ENCODE data around the gene TLR2. TPM values are rescaled to one million over a fixed set of nuclear protein-coding genes. Genes with fewer than 3 reads are reported as not detected.

Gene TLR2
- total RNA-seq, 1 experiment from 2014 or later = 0.10 TPM

DNA sequence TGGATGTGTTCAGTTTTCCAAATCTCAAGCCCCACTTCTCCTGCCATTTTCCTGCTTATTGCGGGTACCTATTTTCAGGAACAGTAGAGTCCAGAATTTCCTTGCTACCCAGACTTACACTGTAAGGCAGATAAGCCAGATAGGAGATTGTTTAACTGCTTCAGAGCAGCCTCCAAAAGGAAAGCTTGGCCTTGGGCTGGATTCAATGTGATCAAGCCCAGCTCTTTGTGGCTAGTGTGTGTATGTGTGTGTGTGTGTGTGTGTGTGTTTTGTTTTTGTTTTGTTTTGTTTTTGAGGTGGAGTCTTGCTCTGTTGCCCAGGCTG, 41.7 kb downstream of the TLR2 start:
- no peak for DNase-seq (ENCODE audit: extremely low read depth, low read depth)

DNA sequence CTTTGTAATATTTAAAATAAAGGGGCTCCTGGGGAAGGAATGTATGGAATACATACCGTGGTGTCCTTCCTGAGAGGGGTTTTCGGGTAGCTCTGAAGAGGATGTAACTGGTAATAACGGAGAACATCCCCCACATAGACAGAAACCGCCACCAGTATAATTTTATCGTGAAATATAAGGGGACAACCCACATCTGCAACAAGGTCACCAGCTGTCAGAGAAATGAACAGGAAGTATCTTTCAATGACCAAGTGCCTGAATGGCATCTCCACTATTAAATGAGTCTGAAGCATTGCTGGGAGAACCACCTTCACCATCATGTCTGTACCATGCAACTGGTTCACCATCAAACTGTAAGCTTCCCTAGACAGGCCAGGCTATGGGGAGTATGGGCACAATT, 44.1 kb downstream of the TLR2 start:
- DNase-seq (ENCODE audit: extremely low read depth, low read depth) = no peak

GRCh38 chr4:153728660-153729059, 44.6 kb downstream of the TLR2 start:
- no peak for DNase-seq (ENCODE audit: extremely low read depth, low read depth)

- no peak for DNase-seq (ENCODE audit: extremely low read depth, low read depth)
Observed at GRCh38 chr4:153729895-153730294, 45.8 kb downstream of the TLR2 start.

DNA sequence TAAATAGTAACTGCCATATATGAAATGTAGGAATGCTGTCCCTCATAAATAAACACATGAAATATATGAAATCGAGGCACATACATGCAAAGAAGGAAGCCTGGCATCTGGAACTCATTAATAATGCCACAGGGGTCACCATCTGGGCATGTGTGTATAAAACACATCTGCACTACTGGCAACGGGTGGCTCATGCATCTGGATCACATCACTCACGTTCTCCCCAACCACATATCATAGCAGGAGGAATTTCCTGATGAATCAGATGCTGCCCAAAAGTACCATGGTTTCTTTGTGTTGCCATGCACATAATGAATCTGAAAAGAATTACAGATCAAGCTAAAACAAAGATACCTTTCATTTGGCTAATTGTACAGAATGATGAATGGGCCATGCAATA, 47.2 kb downstream of the TLR2 start:
- DNase-seq (ENCODE audit: extremely low read depth, low read depth) = no peak

GRCh38 chr4:153733751-153734448, 49.8 kb downstream of the TLR2 start:
- DNase-seq (ENCODE audit: extremely low read depth, low read depth) = no peak

DNA sequence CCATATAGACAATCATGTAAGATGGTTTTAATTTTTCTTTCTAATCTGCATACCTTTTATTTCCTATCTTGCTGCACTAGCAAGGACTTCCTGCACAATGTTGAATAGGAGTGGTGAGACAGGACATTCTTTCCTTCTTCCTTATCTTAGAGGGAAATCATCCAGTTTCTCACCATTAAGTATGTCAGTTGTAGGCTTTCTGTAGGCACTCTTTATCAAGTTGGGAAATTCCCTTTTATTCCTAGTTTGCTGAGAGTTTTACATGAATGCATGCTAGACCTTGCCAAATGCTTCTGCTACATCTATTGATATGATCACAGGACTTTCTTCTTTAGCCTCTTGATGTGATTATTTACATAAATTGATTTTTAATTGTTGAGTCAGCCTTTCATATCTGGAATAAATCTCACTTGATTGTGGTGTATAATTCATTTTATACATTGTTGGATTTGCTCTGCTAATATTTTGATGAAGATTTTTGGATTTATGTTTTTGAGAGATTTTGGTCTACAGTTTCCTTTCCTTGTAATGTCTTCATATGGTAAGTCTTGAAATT, 51.9 kb downstream of the TLR2 start:
- no peak for DNase-seq (ENCODE audit: extremely low read depth, low read depth)

GRCh38 chr4:153741541-153741940, 57.5 kb downstream of the TLR2 start:
- no peak for DNase-seq (ENCODE audit: extremely low read depth, low read depth)

DNA sequence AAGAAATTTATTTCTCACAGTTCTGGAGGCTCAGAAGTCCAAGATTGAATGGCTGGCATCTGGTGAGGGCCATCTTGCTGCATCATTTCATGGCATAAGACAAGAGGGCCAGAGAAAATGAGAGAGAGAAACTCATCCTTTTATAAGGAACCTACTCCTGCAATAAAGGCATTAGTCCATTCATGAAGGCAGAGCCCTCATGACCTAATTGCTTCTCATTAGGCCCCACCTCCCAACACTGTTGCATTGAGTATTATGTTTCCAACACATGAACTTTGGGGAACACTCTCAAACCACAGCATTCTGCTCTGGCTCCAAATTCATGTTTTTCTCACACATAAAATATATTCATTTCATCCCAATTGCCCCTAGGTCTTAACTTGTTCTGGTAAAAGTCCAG, 61.6 kb downstream of the TLR2 start:
- DNase-seq (ENCODE audit: extremely low read depth, low read depth) = no peak

DNA sequence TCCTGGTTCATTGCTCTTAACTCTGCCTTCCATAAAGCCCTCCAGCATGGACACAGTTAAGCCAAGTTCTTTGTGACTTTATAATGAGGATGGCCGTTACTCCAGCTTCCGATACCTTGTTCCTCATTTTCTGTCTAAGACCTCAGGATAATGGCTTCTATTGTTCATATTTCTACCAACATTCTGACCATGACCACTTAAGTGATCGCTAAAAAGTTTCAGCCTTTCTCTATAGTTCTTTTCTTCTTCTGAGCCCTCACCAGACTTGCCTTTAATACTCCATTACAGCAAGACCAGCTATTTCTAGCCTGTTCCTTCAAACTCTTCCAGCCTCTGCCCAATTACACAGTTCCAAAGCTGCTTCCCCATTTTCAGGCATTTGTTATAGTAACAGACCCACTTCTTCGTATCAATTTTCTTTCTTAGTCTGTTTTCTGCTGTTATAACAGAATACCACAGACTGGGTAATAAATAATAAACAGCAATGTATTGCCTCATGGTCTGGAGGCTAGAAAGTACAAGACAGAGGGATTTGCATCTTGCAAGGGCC, 63.4 kb downstream of the TLR2 start:
- no peak for DNase-seq (ENCODE audit: extremely low read depth, low read depth)

DNA sequence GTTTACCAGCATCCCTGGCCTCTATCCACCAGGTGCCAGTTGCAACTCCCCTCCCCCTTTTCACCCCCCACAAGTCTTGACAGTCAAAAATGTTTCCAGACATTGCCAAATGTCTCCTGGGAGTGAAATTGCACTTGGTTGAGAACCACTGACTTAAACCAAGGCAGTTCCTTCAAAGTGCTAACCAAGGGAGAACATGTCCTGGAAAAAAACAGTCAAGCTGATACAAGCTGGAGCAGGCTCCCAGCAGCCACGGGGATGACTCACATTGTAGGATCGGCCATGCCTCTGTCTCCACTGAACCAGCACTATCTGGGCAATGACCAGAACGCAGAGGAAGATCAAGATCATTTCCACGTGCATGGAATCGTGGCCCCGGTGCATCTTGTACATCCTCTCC, 64.3 kb downstream of the TLR2 start:
- DNase-seq (ENCODE audit: extremely low read depth, low read depth) = no peak

- peak; percentile 69 for DNase-seq (ENCODE audit: extremely low read depth, low read depth)
Observed at GRCh38 chr4:153750197-153750817, 66.2 kb downstream of the TLR2 start.

DNA sequence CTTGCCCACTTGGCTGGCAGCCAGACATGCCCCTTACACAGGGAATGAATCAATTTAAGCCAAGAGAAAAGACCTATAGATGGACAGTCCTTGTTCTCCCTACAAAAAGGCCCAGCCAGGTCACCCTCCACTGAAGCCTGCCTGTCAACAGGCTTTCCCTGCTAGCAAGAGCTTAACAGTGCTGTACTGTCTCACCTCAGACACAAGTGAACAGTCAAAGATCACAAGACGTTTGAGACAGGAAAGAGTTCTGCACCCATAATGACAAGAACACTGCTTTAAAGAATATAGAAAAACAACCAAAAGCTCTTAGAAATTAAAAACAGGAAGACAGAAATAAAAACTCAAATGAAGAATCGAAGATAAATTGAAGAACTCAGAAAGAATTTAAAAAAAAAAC, 71.1 kb downstream of the TLR2 start:
- DNase-seq (ENCODE audit: extremely low read depth, low read depth) = no peak

Other genes with a start within 250 kb of the TLR2 start
- gene TMEM131L, start 217.9 kb upstream of the TLR2 start, total RNA-seq (2014; rRNA removed; shearing (Covaris generic)) = 6.6 and 9.7 TPM in 2 replicates
- not detected in 2 replicates for gene RNF175, start 75.7 kb downstream of the TLR2 start, total RNA-seq (2014; rRNA removed; shearing (Covaris generic))
- gene SFRP2, start 104.8 kb downstream of the TLR2 start, total RNA-seq (2014; rRNA removed; shearing (Covaris generic)) = not detected in 2 replicates